T-helper 2 cell treated with Interferon-gamma antibody and Interleukin-4, amounts not matched to agents 5 μg/mL and 100 μg/mL, for 36 hours (primary cell): ENCODE results near the gene UNG.

Experiments used
- DNase-seq: peaks from one replicate; pipeline ENCODE4 v3.0.0; 2021; ENCODE audit warnings: low spot score
- H3K27ac Mint-ChIP-seq: one replicate; pipeline ENCODE4 v1.8.0; 2021; ENCODE audit warnings: mild to moderate bottlenecking, mixed read lengths
- H3K27me3 Mint-ChIP-seq: one replicate; pipeline ENCODE4 v1.8.0; 2021; ENCODE audit warnings: low read depth, mixed read lengths
- H3K36me3 Mint-ChIP-seq: one replicate; pipeline ENCODE4 v1.8.0; 2021; ENCODE audit warnings: low read depth, mixed read lengths
- H3K4me1 Mint-ChIP-seq: one replicate; pipeline ENCODE4 v1.8.0; 2021; ENCODE audit warnings: low read depth, mixed read lengths
- H3K4me3 Mint-ChIP-seq: one replicate; pipeline ENCODE4 v1.8.0; 2022; ENCODE audit warnings: mild to moderate bottlenecking, moderate library complexity, mixed read lengths
- H3K9me3 Mint-ChIP-seq: one replicate; pipeline ENCODE4 v1.8.0; 2021; ENCODE audit warnings: mixed read lengths

UNG gene

DNA sequence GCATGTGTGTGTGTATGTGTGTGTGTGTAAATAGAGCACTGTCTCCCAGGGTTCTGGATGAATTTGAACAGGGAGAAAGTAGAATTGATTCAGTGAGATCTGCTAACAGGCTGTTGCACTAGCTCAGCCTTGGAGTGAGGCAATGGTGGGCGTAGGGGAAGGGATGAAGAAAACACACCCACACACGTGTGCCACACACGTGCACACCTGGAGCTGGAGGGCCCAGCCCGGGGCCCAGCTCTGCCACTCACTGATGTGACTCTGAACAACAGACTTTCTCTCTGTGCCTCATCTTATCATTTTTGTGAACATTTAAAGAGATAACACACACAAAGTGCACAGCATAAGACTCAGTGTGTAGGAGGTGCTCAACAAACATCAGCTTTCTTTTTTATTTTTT lies 23.2 kb downstream of the UNG start:
- H3K27ac Mint-ChIP-seq = no peak overlapping the region
- peaks cover 3% of the 10 kb centered on the region for H3K4me1 Mint-ChIP-seq
- H3K36me3 Mint-ChIP-seq = no peaks in the 10 kb centered on the region
- no peaks in the 10 kb centered on the region for H3K9me3 Mint-ChIP-seq
- no peak for DNase-seq
- peaks cover 2% of the 10 kb centered on the region for H3K27me3 Mint-ChIP-seq
- H3K4me3 Mint-ChIP-seq = no peak overlapping the region

DNA sequence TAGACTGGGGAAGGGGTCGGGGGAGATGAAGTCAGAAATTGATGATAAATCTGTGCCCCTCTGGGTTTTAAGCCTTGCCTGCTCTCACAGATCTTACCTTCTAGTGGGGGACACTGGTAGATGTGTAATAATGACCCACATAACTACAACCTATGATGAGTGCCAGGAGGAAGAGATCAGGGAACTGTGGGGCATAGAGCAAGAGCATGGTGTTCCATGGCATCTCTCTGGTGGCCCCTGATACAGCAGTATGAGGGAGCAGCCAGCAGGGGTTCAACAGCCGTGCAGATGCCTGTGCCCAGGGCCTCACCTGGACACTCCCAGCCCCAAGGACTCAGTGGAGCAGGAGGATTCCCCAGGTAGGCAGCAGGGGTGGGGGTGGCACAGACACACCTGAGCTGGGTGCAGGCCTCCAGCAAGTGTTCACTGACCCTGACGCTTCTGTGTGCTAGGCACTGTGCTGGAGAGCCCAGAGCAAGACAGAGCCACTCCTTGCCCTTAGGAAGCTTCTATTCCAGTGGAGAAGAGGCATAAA lies 24.0 kb downstream of the UNG start:
- Mint-ChIP-seq H3K27ac (no peak overlapping the region), H3K36me3 (no peaks in the 10 kb centered on the region), H3K4me3 (no peak overlapping the region), H3K9me3 (no peaks in the 10 kb centered on the region), H3K4me1 (no peaks in the 10 kb centered on the region), H3K27me3 (peaks cover 5% of the 10 kb centered on the region)
- DNase-seq = no peak

- DNase-seq = no peak
- no peak overlapping the region for H3K27ac Mint-ChIP-seq
Measured at GRCh38 chr12:109124878-109125648, 27.7 kb downstream of the UNG start.

GRCh38 chr12:109125791-109126190 lies 28.4 kb downstream of the UNG start:
- Mint-ChIP-seq H3K9me3 (no peaks in the 10 kb centered on the region), H3K4me1 (no peaks in the 10 kb centered on the region), H3K36me3 (no peaks in the 10 kb centered on the region), H3K27me3 (peaks cover 5% of the 10 kb centered on the region), H3K27ac (no peak overlapping the region), H3K4me3 (no peak overlapping the region)
- DNase-seq = no peak

More at GRCh38 chr12:109124878-109125648, 27.7 kb downstream of the UNG start:
- Mint-ChIP-seq H3K27me3 (peaks cover 5% of the 10 kb centered on the region), H3K4me1 (no peaks in the 10 kb centered on the region), H3K4me3 (no peak overlapping the region), H3K36me3 (no peaks in the 10 kb centered on the region), H3K9me3 (no peaks in the 10 kb centered on the region)

GRCh38 chr12:109126784-109127183 lies 29.4 kb downstream of the UNG start:
- Mint-ChIP-seq H3K27ac (no peak overlapping the region), H3K27me3 (peaks cover 5% of the 10 kb centered on the region), H3K4me1 (no peaks in the 10 kb centered on the region), H3K36me3 (no peaks in the 10 kb centered on the region), H3K4me3 (no peak overlapping the region), H3K9me3 (no peaks in the 10 kb centered on the region)
- DNase-seq = no peak

GRCh38 chr12:109127533-109128242 lies 30.3 kb downstream of the UNG start:
- Mint-ChIP-seq H3K27ac (no peak overlapping the region), H3K36me3 (no peaks in the 10 kb centered on the region), H3K9me3 (no peaks in the 10 kb centered on the region), H3K4me1 (no peaks in the 10 kb centered on the region), H3K27me3 (peaks cover 5% of the 10 kb centered on the region), H3K4me3 (no peak overlapping the region)
- DNase-seq = no peak

GRCh38 chr12:109130297-109131153 lies 33.1 kb downstream of the UNG start:
- Mint-ChIP-seq H3K9me3 (no peaks in the 10 kb centered on the region), H3K4me1 (no peaks in the 10 kb centered on the region), H3K36me3 (no peaks in the 10 kb centered on the region), H3K27ac (no peak overlapping the region), H3K27me3 (peaks cover 4% of the 10 kb centered on the region), H3K4me3 (no peak overlapping the region)
- DNase-seq = no peak

DNA sequence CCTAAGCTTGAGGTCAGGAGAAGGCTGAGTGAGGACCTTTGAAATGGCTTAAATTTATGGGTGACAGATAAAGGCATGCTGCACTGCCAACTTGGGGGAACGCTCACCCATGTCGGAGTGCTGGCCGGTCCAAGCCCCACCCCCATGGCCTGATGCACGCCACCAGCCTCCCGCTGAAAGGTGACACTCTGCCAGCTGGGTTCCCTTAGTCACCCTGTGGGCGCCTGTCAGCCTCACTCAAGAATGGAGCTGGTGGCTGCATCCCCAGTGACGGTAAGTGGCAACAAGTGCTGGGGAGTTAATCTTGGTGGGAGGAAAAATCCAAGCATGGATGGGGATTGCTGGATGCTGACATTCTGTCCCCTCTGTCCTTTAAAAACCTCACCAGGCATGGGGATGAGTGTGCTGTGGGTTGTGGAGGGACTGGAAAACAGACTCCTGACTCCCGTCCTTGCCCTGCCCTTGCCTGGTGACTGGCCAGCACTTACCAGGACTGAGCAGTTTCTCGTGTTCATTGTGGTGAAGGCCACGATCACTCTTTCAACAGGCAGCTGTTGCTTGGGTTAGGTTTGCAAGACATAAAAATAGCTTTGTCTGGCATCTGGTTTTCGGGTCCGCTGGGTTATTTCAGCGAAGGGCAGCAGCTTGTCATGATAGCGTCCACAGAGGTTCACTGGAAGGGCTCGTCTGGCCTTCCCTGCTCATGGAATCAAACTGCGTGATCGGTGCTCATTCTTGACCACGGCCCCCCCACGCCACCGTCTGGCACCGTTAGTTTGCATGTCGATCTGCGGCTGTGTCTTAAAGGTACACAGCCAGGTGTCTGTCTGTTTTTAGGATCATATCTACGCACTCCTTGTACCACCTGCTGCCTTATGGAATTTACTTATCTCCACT lies 34.0 kb downstream of the UNG start:
- Mint-ChIP-seq H3K27me3 (peaks cover 2% of the 10 kb centered on the region), H3K4me1 (no peaks in the 10 kb centered on the region), H3K9me3 (no peaks in the 10 kb centered on the region), H3K4me3 (no peak overlapping the region), H3K36me3 (no peaks in the 10 kb centered on the region), H3K27ac (no peak overlapping the region)
- no peak for DNase-seq

- no peaks in the 10 kb centered on the region for H3K36me3 Mint-ChIP-seq
- no peak overlapping the region for H3K4me3 Mint-ChIP-seq
- peaks cover 2% of the 10 kb centered on the region for H3K27me3 Mint-ChIP-seq
- H3K4me1 Mint-ChIP-seq = no peaks in the 10 kb centered on the region
- no peak overlapping the region for H3K27ac Mint-ChIP-seq
- DNase-seq = no peak
- peaks cover 3% of the 10 kb centered on the region for H3K9me3 Mint-ChIP-seq
Measured at GRCh38 chr12:109134186-109134917, 37.0 kb downstream of the UNG start.

GRCh38 chr12:109137055-109137454 lies 39.7 kb downstream of the UNG start:
- Mint-ChIP-seq H3K4me3 (no peak overlapping the region), H3K9me3 (peaks cover 3% of the 10 kb centered on the region), H3K36me3 (no peaks in the 10 kb centered on the region), H3K27ac (no peak overlapping the region), H3K4me1 (no peaks in the 10 kb centered on the region), H3K27me3 (peaks cover 2% of the 10 kb centered on the region)
- DNase-seq = no peak

GRCh38 chr12:109139360-109139759 lies 42.0 kb downstream of the UNG start:
- H3K27ac Mint-ChIP-seq = no peak overlapping the region
- peaks cover 3% of the 10 kb centered on the region for H3K9me3 Mint-ChIP-seq
- peaks cover 4% of the 10 kb centered on the region for H3K4me1 Mint-ChIP-seq
- DNase-seq = no peak
- H3K4me3 Mint-ChIP-seq = no peak overlapping the region
- H3K36me3 Mint-ChIP-seq = no peaks in the 10 kb centered on the region
- peaks cover 2% of the 10 kb centered on the region for H3K27me3 Mint-ChIP-seq

- no peak for DNase-seq
- H3K27ac Mint-ChIP-seq = no peak overlapping the region
Measured at GRCh38 chr12:109139791-109140190, 42.4 kb downstream of the UNG start.

More at GRCh38 chr12:109139791-109140190, 42.4 kb downstream of the UNG start:
- Mint-ChIP-seq H3K4me3 (no peak overlapping the region), H3K9me3 (peaks cover 3% of the 10 kb centered on the region), H3K36me3 (no peaks in the 10 kb centered on the region), H3K4me1 (peaks cover 4% of the 10 kb centered on the region), H3K27me3 (peaks cover 2% of the 10 kb centered on the region)
